Measurements from ENCODE around the gene PRKCI.
"Not testable (repeated sequence)": the region's sequence is repeated elsewhere in the genome, so short reads cannot be mapped to it uniquely, and the experiment has no call there.

The PRKCI gene

GRCh38 chr3:170270282-170270881 is 48.2 kb downstream of the PRKCI start:
- no peaks in the 10 kb centered on the region for H3K9me3 Mint-ChIP-seq
- H3K36me3 Mint-ChIP-seq (ENCODE audit: low read depth): peaks cover 53% of the 10 kb centered on the region
- TF ChIP-seq CTCF (IDR thresholded peaks at IDR 0.05; ENCODE audit: unreplicated experiment in 3 of 3): no peak
- no peak overlapping the region for H3K27ac Mint-ChIP-seq
- H3K4me1 Mint-ChIP-seq: no peaks in the 10 kb centered on the region
- no peaks in the 10 kb centered on the region for H3K27me3 Mint-ChIP-seq (ENCODE audit: low read depth)
- no peak overlapping the region for H3K4me3 Mint-ChIP-seq

- no peak for TF ChIP-seq CTCF (IDR thresholded peaks at IDR 0.05; ENCODE audit: unreplicated experiment in 3 of 3)
- no peaks in the 10 kb centered on the region for H3K9me3 Mint-ChIP-seq
- no peak overlapping the region for H3K27ac Mint-ChIP-seq
- peaks cover 7% of the 10 kb centered on the region for H3K4me1 Mint-ChIP-seq
- peaks cover 82% of the 10 kb centered on the region for H3K36me3 Mint-ChIP-seq (ENCODE audit: low read depth)
- H3K4me3 Mint-ChIP-seq: no peak overlapping the region
- no peaks in the 10 kb centered on the region for H3K27me3 Mint-ChIP-seq (ENCODE audit: low read depth)
Observed at GRCh38 chr3:170274641-170275040, 52.4 kb downstream of the PRKCI start.

- no peak for TF ChIP-seq CTCF (IDR thresholded peaks at IDR 0.05; ENCODE audit: unreplicated experiment in 3 of 3)
- Mint-ChIP-seq H3K4me1 (peaks cover 7% of the 10 kb centered on the region), H3K27me3 (ENCODE audit: low read depth) (no peaks in the 10 kb centered on the region), H3K9me3 (no peaks in the 10 kb centered on the region), H3K27ac (no peak overlapping the region), H3K4me3 (no peak overlapping the region), H3K36me3 (ENCODE audit: low read depth) (peaks cover 80% of the 10 kb centered on the region)
Observed at GRCh38 chr3:170275832-170276231, 53.6 kb downstream of the PRKCI start.

GRCh38 chr3:170277311-170277710 is 55.1 kb downstream of the PRKCI start:
- peaks cover 82% of the 10 kb centered on the region for H3K36me3 Mint-ChIP-seq (ENCODE audit: low read depth)
- peak overlapping the region in 1 of 3 experiments; percentile 62 for H3K27ac Mint-ChIP-seq
- H3K4me1 Mint-ChIP-seq; H3K4me3 Mint-ChIP-seq; H3K27me3 Mint-ChIP-seq (ENCODE audit: low read depth); H3K9me3 Mint-ChIP-seq: not testable (repeated sequence)

GRCh38 chr3:170277833-170278580 is 55.8 kb downstream of the PRKCI start:
- Mint-ChIP-seq H3K4me1 (peaks cover 7% of the 10 kb centered on the region), H3K27me3 (ENCODE audit: low read depth) (no peaks in the 10 kb centered on the region), H3K36me3 (ENCODE audit: low read depth) (peaks cover 82% of the 10 kb centered on the region), H3K9me3 (no peaks in the 10 kb centered on the region), H3K4me3 (no peak overlapping the region), H3K27ac (peak overlapping the region in 2 of 3 experiments; percentile 26 to 62)
- no peak for TF ChIP-seq CTCF (IDR thresholded peaks at IDR 0.05; ENCODE audit: unreplicated experiment in 3 of 3)

- Mint-ChIP-seq H3K27ac (no peak overlapping the region), H3K27me3 (ENCODE audit: low read depth) (no peaks in the 10 kb centered on the region), H3K4me1 (peaks cover 7% of the 10 kb centered on the region), H3K9me3 (no peaks in the 10 kb centered on the region), H3K4me3 (no peak overlapping the region), H3K36me3 (ENCODE audit: low read depth) (peaks cover 83% of the 10 kb centered on the region)
- no peak for TF ChIP-seq CTCF (IDR thresholded peaks at IDR 0.05; ENCODE audit: unreplicated experiment in 3 of 3)
Observed at GRCh38 chr3:170278627-170279026, 56.4 kb downstream of the PRKCI start.
